ENCODE measurements around the gene PCSK5. TPM values are rescaled to one million over a fixed set of nuclear protein-coding genes. Genes with fewer than 3 reads are reported as not detected.

The PCSK5 gene
- polyA plus RNA-seq, 1 donor (not counting 4 experiments of a cell fraction or from before 2014, with no cell fraction given), result 1.9 TPM

GRCh38 chr9:76082057-76082456, 191.6 kb downstream of the PCSK5 start:
- Histone ChIP-seq H3K36me3 (ENCODE audit: control insufficient read depth in 2 of 2, extremely low read depth in 1 of 2, insufficient read depth in 2 of 2, low read length in 2 of 2) (no peaks in the 10 kb centered on the region), H3K4me1 (ENCODE audit: control insufficient read depth, extremely low read depth, insufficient read depth, low read length) (no peaks in the 10 kb centered on the region), H3K9me1 (ENCODE audit: control insufficient read depth, extremely low read depth, insufficient read depth, low read length) (no peaks in the 10 kb centered on the region), H3K27ac (ENCODE audit: control insufficient read depth, insufficient read depth, low read length) (no peak overlapping the region), H3K4me3 (ENCODE audit: control insufficient read depth in 2 of 3, extremely low read depth in 1 of 3, insufficient read depth in 2 of 3, low read depth in 1 of 3, low read length in 3 of 3) (no peak overlapping the region), H3K9ac (ENCODE audit: control insufficient read depth, extremely low read depth, insufficient read depth, low read length) (no peak overlapping the region), H3K79me2 (ENCODE audit: control insufficient read depth, insufficient read depth, low read length) (no peaks in the 10 kb centered on the region), H3K27me3 (ENCODE audit: control insufficient read depth, extremely low read depth, insufficient read depth, low read length) (no peaks in the 10 kb centered on the region), H3K4me2 (ENCODE audit: control insufficient read depth, extremely low read depth, insufficient read depth, low read depth, low read length) (no peak overlapping the region), H3K9me3 (ENCODE audit: control insufficient read depth, low read depth, low read length) (peaks cover 3% of the 10 kb centered on the region), H4K20me1 (ENCODE audit: control insufficient read depth, extremely low read depth, insufficient read depth, low read length) (no peaks in the 10 kb centered on the region), H2AFZ (ENCODE audit: control insufficient read depth, low read length) (no peak overlapping the region)
- dilution Hi-C loops (cut with MboI; ENCODE audit: extremely low pct_ligation_motif_present, low sequenced_read_pairs), result no loop called here
- FAIRE-seq (no peak), DNase-seq (ENCODE audit: low read depth, low spot score) (no peak)
- TF ChIP-seq EZH2 (IDR thresholded peaks at IDR 0.05; ENCODE audit: low read length), result no peak
- TF ChIP-seq, protein P1, sequence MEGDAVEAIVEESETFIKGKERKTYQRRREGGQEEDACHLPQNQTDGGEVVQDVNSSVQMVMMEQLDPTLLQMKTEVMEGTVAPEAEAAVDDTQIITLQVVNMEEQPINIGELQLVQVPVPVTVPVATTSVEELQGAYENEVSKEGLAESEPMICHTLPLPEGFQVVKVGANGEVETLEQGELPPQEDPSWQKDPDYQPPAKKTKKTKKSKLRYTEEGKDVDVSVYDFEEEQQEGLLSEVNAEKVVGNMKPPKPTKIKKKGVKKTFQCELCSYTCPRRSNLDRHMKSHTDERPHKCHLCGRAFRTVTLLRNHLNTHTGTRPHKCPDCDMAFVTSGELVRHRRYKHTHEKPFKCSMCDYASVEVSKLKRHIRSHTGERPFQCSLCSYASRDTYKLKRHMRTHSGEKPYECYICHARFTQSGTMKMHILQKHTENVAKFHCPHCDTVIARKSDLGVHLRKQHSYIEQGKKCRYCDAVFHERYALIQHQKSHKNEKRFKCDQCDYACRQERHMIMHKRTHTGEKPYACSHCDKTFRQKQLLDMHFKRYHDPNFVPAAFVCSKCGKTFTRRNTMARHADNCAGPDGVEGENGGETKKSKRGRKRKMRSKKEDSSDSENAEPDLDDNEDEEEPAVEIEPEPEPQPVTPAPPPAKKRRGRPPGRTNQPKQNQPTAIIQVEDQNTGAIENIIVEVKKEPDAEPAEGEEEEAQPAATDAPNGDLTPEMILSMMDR (optimal IDR thresholded peaks at IDR 0.05 in 1 of 3, IDR thresholded peaks at IDR 0.05 in 1 of 3, conservative IDR thresholded peaks at IDR 0.05 in 1 of 3; ENCODE audit: extremely low read depth in 1 of 3, insufficient read depth in 2 of 3, low read length in 3 of 3), result no peak

GRCh38 chr9:76085596-76085995, 195.1 kb downstream of the PCSK5 start:
- H3K27me3 ChIP-seq (ENCODE audit: control insufficient read depth, extremely low read depth, insufficient read depth, low read length), result no peaks in the 10 kb centered on the region
- no peak for TF ChIP-seq EZH2 (IDR thresholded peaks at IDR 0.05; ENCODE audit: low read length)
- TF ChIP-seq, protein P1 (optimal IDR thresholded peaks at IDR 0.05 in 1 of 3, IDR thresholded peaks at IDR 0.05 in 1 of 3, conservative IDR thresholded peaks at IDR 0.05 in 1 of 3; ENCODE audit: extremely low read depth in 1 of 3, insufficient read depth in 2 of 3, low read length in 3 of 3), result no peak
- dilution Hi-C loops (cut with MboI; ENCODE audit: extremely low pct_ligation_motif_present, low sequenced_read_pairs), result no loop called here
- FAIRE-seq (no peak), DNase-seq (ENCODE audit: low read depth, low spot score) (no peak)
- no peak overlapping the region for H3K27ac ChIP-seq (ENCODE audit: control insufficient read depth, insufficient read depth, low read length)
- H3K79me2 ChIP-seq (ENCODE audit: control insufficient read depth, insufficient read depth, low read length), result no peaks in the 10 kb centered on the region
- H3K36me3 ChIP-seq (ENCODE audit: control insufficient read depth in 2 of 2, extremely low read depth in 1 of 2, insufficient read depth in 2 of 2, low read length in 2 of 2), result no peaks in the 10 kb centered on the region
- no peak overlapping the region for H3K4me3 ChIP-seq (ENCODE audit: control insufficient read depth in 2 of 3, extremely low read depth in 1 of 3, insufficient read depth in 2 of 3, low read depth in 1 of 3, low read length in 3 of 3)
- no peaks in the 10 kb centered on the region for H3K9me1 ChIP-seq (ENCODE audit: control insufficient read depth, extremely low read depth, insufficient read depth, low read length)
- H2AFZ ChIP-seq (ENCODE audit: control insufficient read depth, low read length), result no peak overlapping the region
- no peak overlapping the region for H3K4me2 ChIP-seq (ENCODE audit: control insufficient read depth, extremely low read depth, insufficient read depth, low read depth, low read length)
- no peaks in the 10 kb centered on the region for H3K4me1 ChIP-seq (ENCODE audit: control insufficient read depth, extremely low read depth, insufficient read depth, low read length)
- H3K9me3 ChIP-seq (ENCODE audit: control insufficient read depth, low read depth, low read length), result no peaks in the 10 kb centered on the region
- no peaks in the 10 kb centered on the region for H4K20me1 ChIP-seq (ENCODE audit: control insufficient read depth, extremely low read depth, insufficient read depth, low read length)
- no peak overlapping the region for H3K9ac ChIP-seq (ENCODE audit: control insufficient read depth, extremely low read depth, insufficient read depth, low read length)
